Measurements from ENCODE around the gene STT3A. TPM values are rescaled to one million over a fixed set of nuclear protein-coding genes. Genes with fewer than 3 reads are reported as not detected.

Gene STT3A
- total RNA-seq, 2 experiments from 2014 or later = 35.1 to 38.6 TPM

GRCh38 chr11:125578783-125579182 lies 13.9 kb upstream of the STT3A start:
- intact Hi-C loops (cut with DNase I, micrococcal nuclease) = no loop called here
- no peak for TF ChIP-seq CTCF (IDR thresholded peaks at IDR 0.05)
- POLR2A ChIA-PET = interaction anchor here (0.8 kb wide), 1 partner anchor 14 kb away, joined by 6 read pairs; the partner anchor contains the start of gene STT3A
- Histone ChIP-seq H3K27me3 (ENCODE audit: control insufficient read depth in 1 of 2, insufficient read depth in 2 of 2, low read length in 2 of 2) (no peaks in the 10 kb centered on the region), H3K36me3 (ENCODE audit: insufficient read depth, low read length) (peaks cover 96% of the 10 kb centered on the region), H3K4me3 (ENCODE audit: low read length) (no peak overlapping the region), H3K27ac (ENCODE audit: low read depth in 1 of 2, low read length in 2 of 2) (no peak overlapping the region), H3K4me1 (ENCODE audit: insufficient read depth, low read length) (no peaks in the 10 kb centered on the region), H3K9me3 (ENCODE audit: control insufficient read depth in 1 of 2, insufficient read depth in 1 of 2, low read length in 2 of 2) (no peaks in the 10 kb centered on the region)
- Mint-ChIP-seq H3K27ac (no peak overlapping the region), H3K9me3 (no peaks in the 10 kb centered on the region), H3K27me3 (no peaks in the 10 kb centered on the region), H3K4me1 (ENCODE audit: low read depth) (no peaks in the 10 kb centered on the region), H3K36me3 (ENCODE audit: low read depth) (peaks cover 89% of the 10 kb centered on the region), H3K4me3 (no peak overlapping the region)
- CTCF ChIA-PET = no interaction called here
- DNase-seq (no peak), ATAC-seq (ENCODE audit: poor library complexity) (no peak)

DNA sequence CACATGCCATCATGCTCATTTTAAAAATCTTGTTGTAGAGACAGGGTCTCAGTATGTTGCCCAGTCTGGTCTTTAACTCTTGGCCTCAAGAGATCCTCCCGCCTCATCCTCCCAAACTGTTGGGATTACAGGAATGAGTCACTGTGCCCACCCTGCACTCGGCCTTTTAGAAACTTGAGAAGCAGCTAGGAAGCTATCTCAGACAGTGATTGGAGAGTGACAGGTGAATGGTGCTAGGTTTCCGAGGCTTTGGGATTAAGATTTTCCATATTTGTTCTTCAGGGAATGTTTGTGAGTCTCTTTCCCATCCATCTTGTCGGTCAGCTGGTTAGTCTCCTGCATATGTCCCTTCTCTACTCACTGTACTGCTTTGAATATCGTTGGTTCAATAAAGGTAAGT lies 12.8 kb upstream of the STT3A start:
- Histone ChIP-seq H3K9me3 (ENCODE audit: control insufficient read depth in 1 of 2, insufficient read depth in 1 of 2, low read length in 2 of 2) (no peaks in the 10 kb centered on the region), H3K27ac (ENCODE audit: low read depth in 1 of 2, low read length in 2 of 2) (no peak overlapping the region), H3K27me3 (ENCODE audit: control insufficient read depth in 1 of 2, insufficient read depth in 2 of 2, low read length in 2 of 2) (no peaks in the 10 kb centered on the region), H3K36me3 (ENCODE audit: insufficient read depth, low read length) (peaks cover 96% of the 10 kb centered on the region), H3K4me1 (ENCODE audit: insufficient read depth, low read length) (no peaks in the 10 kb centered on the region), H3K4me3 (ENCODE audit: low read length) (no peak overlapping the region)
- Mint-ChIP-seq H3K9me3 (no peaks in the 10 kb centered on the region), H3K36me3 (ENCODE audit: low read depth) (peaks cover 89% of the 10 kb centered on the region), H3K4me3 (no peak overlapping the region), H3K4me1 (ENCODE audit: low read depth) (no peaks in the 10 kb centered on the region), H3K27me3 (no peaks in the 10 kb centered on the region), H3K27ac (no peak overlapping the region)
- POLR2A ChIA-PET = interaction anchor here (1.8 kb wide), 1 partner anchor 13 kb away, joined by 6 read pairs; the partner anchor contains the start of gene STT3A
- ATAC-seq (ENCODE audit: poor library complexity) = no peak
- no peak for DNase-seq
- intact Hi-C loops (cut with DNase I, micrococcal nuclease) = no loop called here
- CTCF ChIA-PET = no interaction called here
- TF ChIP-seq CTCF (IDR thresholded peaks at IDR 0.05) = no peak

DNA sequence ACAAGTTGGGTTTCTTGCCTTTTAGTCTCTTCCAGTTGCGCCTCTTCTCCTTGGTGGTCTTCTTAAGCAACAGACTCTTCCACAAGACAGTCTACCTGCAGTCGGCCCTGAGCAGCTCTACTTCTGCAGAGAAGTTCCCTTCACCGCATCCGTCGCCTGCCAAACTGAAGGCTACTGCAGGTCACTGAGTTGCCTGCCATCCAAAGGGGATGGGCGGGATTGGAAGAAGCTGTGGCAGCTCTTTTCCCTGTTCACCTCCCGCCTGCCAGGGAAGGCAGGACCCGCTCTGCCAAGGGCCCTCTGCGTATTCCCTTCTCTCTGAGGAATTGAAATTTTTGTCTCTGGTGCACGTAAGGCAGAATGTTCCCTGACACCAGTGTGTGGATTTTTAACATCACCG lies 9.2 kb upstream of the STT3A start:
- H3K4me3 ChIP-seq (ENCODE audit: low read length) = no peak overlapping the region
- no peak overlapping the region for H3K27ac ChIP-seq (ENCODE audit: low read depth in 1 of 2, low read length in 2 of 2)
- intact Hi-C loops (cut with DNase I, micrococcal nuclease) = no loop called here
- no peak for TF ChIP-seq CTCF (IDR thresholded peaks at IDR 0.05)
- Mint-ChIP-seq H3K4me3 (no peak overlapping the region), H3K27ac (no peak overlapping the region), H3K27me3 (no peaks in the 10 kb centered on the region), H3K4me1 (ENCODE audit: low read depth) (no peaks in the 10 kb centered on the region), H3K36me3 (ENCODE audit: low read depth) (peaks cover 59% of the 10 kb centered on the region), H3K9me3 (no peaks in the 10 kb centered on the region)
- no peaks in the 10 kb centered on the region for H3K9me3 ChIP-seq (ENCODE audit: control insufficient read depth in 1 of 2, insufficient read depth in 1 of 2, low read length in 2 of 2)
- H3K27me3 ChIP-seq (ENCODE audit: control insufficient read depth in 1 of 2, insufficient read depth in 2 of 2, low read length in 2 of 2) = no peaks in the 10 kb centered on the region
- no peak for DNase-seq
- no peaks in the 10 kb centered on the region for H3K4me1 ChIP-seq (ENCODE audit: insufficient read depth, low read length)
- POLR2A ChIA-PET = interaction anchor here (1.0 to 2.0 kb wide), 2 partner anchors 8 to 13 kb away, joined by 7 to 18 read pairs; partner anchors contain the start of gene STT3A
- CTCF ChIA-PET = no interaction called here
- no peak for ATAC-seq (ENCODE audit: poor library complexity)
- peaks cover 62% of the 10 kb centered on the region for H3K36me3 ChIP-seq (ENCODE audit: insufficient read depth, low read length)
